Posterior vena cava (tissue), 2 donors: ENCODE results near the gene AMN1. TPM values are rescaled to one million over a fixed set of nuclear protein-coding genes. Genes with fewer than 3 reads are reported as not detected.
A peak's percentile ranks its signal among the peaks of the same experiment; 100 is the strongest.
"Not testable (repeated sequence)": the region's sequence is repeated elsewhere in the genome, so short reads cannot be mapped to it uniquely, and the experiment has no call there.

ENCODE experiments used
- DNase-seq: peaks from one replicate; pipeline ENCODE4 v3.0.0-alpha.2; 2020; ENCODE audit warnings: low spot score
- intact Hi-C, 2 donors: fragments of 100-400 bp; cut with DNase I; formaldehyde crosslinking; loops; one replicate each; pipeline versions ENCODE4 v1.14.1 to v1.14.2; 2022 to 2023
- total RNA-seq, 2 donors: library from RNA; stranded (reverse); fragmentation: NEBNext Ultra II Directional; extraction: Animal tissue kit (Norgen Biotek cat#: 25700); gene quantifications; one replicate each; pipeline ENCODE4 v1.2.1, GENCODE V29; 2021
- donor health status: DM: yes; HTN: yes; CAD: no.
- donor health status: DM: yes; HTN: yes; CAD: no.

AMN1 gene
- total RNA-seq, 2 donors from 2014 or later = 10.5 to 12.3 TPM

GRCh38 chr12:31705621-31706020 lies 23.2 kb downstream of the AMN1 start:
- intact Hi-C loops = no loop called here
- DNase-seq = no peak

- no peak for DNase-seq
- intact Hi-C loops = no loop called here
Observed at GRCh38 chr12:31702047-31702446, 26.8 kb downstream of the AMN1 start.

- intact Hi-C loops = not testable (repeated sequence)
Observed at GRCh38 chr12:31689921-31690320, 38.9 kb downstream of the AMN1 start.

GRCh38 chr12:31687101-31687527 lies 41.7 kb downstream of the AMN1 start:
- intact Hi-C loops = no loop called here

More at GRCh38 chr12:31689921-31690320, 38.9 kb downstream of the AMN1 start:
- not testable (repeated sequence) for DNase-seq

GRCh38 chr12:31685801-31686200 lies 43.0 kb downstream of the AMN1 start:
- DNase-seq = no peak
- intact Hi-C loops = no loop called here

More at GRCh38 chr12:31687101-31687527, 41.7 kb downstream of the AMN1 start:
- no peak for DNase-seq

GRCh38 chr12:31682136-31682962 lies 46.5 kb downstream of the AMN1 start:
- intact Hi-C loops = no loop called here
- peak; percentile 81 for DNase-seq

- intact Hi-C loops = no loop called here
- no peak for DNase-seq
Observed at GRCh38 chr12:31672521-31672920, 56.3 kb downstream of the AMN1 start.

- intact Hi-C loops = loop anchor here in 1 of 2 donors (10.0 kb wide), 1 partner anchor 55 kb away; the partner anchor contains the start of gene AMN1
- DNase-seq = not testable (repeated sequence)
Observed at GRCh38 chr12:31669582-31669981, 59.2 kb downstream of the AMN1 start.

- DNase-seq = no peak
- intact Hi-C loops = loop anchor here in 1 of 2 donors (10.0 kb wide), 1 partner anchor 56 kb away; the partner anchor contains the start of gene AMN1
Observed at GRCh38 chr12:31669020-31669419, 59.8 kb downstream of the AMN1 start.

- DNase-seq = no peak
- intact Hi-C loops = loop anchor here in 1 of 2 donors (10.0 kb wide), 1 partner anchor 61 kb away; the partner anchor contains the start of gene AMN1
Observed at GRCh38 chr12:31664038-31664437, 64.8 kb downstream of the AMN1 start.

- intact Hi-C loops = loop anchor here in 1 of 2 donors (10.0 kb wide), 1 partner anchor 61 kb away; the partner anchor contains the start of gene AMN1
- DNase-seq = no peak
Observed at GRCh38 chr12:31663576-31663975, 65.2 kb downstream of the AMN1 start.

- no peak for DNase-seq
- intact Hi-C loops = loop anchor here in 1 of 2 donors (10.0 kb wide), 1 partner anchor 62 kb away; the partner anchor contains the start of gene AMN1
Observed at GRCh38 chr12:31662176-31662849, 66.5 kb downstream of the AMN1 start.

- intact Hi-C loops = loop anchor here in 1 of 2 donors (10.0 kb wide), 1 partner anchor 645 kb away; no protein-coding TSS in a partner anchor
Observed at GRCh38 chr12:31659087-31659942, 69.5 kb downstream of the AMN1 start, which contains the start of gene ETFBKMT. TSS of gene ETFBKMT (plus strand) at chr12:31659688. CDS start at chr12:31661954, 2,266 bp downstream.

GRCh38 chr12:31658471-31659086 lies 70.2 kb downstream of the AMN1 start:
- intact Hi-C loops = loop anchor here in 1 of 2 donors (10.0 kb wide), 1 partner anchor 646 kb away; no protein-coding TSS in a partner anchor
- no peak for DNase-seq

More at GRCh38 chr12:31659087-31659942, 69.5 kb downstream of the AMN1 start, which contains the start of gene ETFBKMT:
- DNase-seq = peak; percentile 95

GRCh38 chr12:31655792-31656191 lies 73.0 kb downstream of the AMN1 start:
- no peak for DNase-seq
- intact Hi-C loops = loop anchor here in 1 of 2 donors (10.0 kb wide), 1 partner anchor 649 kb away; no protein-coding TSS in a partner anchor

- intact Hi-C loops = loop anchor here in 1 of 2 donors (10.0 kb wide), 1 partner anchor 650 kb away; no protein-coding TSS in a partner anchor
- DNase-seq = no peak
Observed at GRCh38 chr12:31655208-31655607, 73.6 kb downstream of the AMN1 start.

GRCh38 chr12:31651893-31652521 lies 76.8 kb downstream of the AMN1 start:
- DNase-seq = no peak
- intact Hi-C loops = loop anchor here in 1 of 2 donors (10.0 kb wide), 1 partner anchor 653 kb away; no protein-coding TSS in a partner anchor
